ENCODE measurements around the gene SEC31B. TPM values are rescaled to one million over a fixed set of nuclear protein-coding genes. Genes with fewer than 3 reads are reported as not detected.

Gene SEC31B
- total and polyA plus RNA-seq, 11 donors = 1.9 to 11.5 (median 7.0) TPM

DNA sequence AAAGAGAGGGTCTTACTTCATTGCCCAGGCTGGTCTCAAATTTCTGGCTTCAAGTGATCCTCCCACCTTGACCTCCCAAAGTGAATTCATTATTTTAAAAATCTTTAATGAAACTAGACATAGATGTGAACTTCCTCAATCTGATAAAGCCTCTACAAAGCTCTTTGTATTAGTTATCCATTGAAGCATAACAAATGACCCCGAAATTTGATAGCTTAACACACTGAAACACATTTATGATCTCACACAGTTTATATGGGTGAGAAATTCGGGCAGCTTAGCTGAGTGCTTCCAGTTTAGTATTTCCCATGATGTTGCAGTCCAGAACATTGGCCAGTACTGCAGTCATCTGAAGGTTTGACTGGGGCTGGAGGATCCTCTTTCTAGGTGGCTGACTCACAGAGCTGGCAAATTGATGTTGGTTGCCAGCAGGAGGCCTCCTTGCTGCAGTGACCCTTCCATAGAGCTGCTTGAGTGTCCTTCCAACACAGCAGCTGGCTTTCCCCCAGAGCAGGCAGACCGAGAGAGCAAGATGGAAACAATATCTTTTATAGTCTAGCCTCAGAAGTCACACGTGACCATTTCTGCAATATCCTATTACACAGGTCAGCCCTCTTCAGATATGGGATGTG lies 73.4 kb downstream of the SEC31B start:
- Histone ChIP-seq H3K4me1 (no peaks in the 10 kb centered on the region), H3K4me3 (no peak overlapping the region), H3K36me3 (no peaks in the 10 kb centered on the region), H3K27me3 (peaks cover 0 to 19% (median 0%) of the 10 kb centered on the region in 9 donors), H3K9me3 (peaks cover 0 to 7% (median 0%) of the 10 kb centered on the region in 12 donors), H3K27ac (no peak overlapping the region)
- intact Hi-C loops (cut with DNase I) = no loop called here
- TF ChIP-seq, protein P1, sequence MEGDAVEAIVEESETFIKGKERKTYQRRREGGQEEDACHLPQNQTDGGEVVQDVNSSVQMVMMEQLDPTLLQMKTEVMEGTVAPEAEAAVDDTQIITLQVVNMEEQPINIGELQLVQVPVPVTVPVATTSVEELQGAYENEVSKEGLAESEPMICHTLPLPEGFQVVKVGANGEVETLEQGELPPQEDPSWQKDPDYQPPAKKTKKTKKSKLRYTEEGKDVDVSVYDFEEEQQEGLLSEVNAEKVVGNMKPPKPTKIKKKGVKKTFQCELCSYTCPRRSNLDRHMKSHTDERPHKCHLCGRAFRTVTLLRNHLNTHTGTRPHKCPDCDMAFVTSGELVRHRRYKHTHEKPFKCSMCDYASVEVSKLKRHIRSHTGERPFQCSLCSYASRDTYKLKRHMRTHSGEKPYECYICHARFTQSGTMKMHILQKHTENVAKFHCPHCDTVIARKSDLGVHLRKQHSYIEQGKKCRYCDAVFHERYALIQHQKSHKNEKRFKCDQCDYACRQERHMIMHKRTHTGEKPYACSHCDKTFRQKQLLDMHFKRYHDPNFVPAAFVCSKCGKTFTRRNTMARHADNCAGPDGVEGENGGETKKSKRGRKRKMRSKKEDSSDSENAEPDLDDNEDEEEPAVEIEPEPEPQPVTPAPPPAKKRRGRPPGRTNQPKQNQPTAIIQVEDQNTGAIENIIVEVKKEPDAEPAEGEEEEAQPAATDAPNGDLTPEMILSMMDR (IDR thresholded peaks at IDR 0.05) = no peak
- TF ChIP-seq POLR2A (IDR thresholded peaks at IDR 0.05) = no peak
- 61 to 73% (median 70%) methylated on average over 4 of the region's 4 CpGs for WGBS, 4 donors
- DNase-seq (no peak), ATAC-seq (no peak)

DNA sequence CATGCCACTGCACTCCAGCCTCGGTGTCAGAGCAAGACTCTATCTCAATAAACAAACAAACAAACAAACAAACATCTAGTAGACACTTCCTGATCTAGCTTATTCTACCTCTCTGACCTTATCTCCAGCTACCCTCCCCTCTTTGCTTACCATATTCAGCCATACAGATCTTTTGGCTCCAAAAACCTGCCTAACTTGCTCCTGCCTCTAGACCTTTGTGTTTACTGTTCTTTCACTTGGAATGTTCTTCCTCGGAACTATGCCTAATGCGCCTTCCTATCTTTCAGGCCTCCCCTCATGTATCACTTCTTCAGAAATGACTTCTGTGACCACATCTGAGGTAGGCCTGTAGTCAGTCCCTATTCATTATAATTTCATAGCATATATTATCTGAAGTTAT lies 77.1 kb downstream of the SEC31B start:
- Histone ChIP-seq H3K4me3 (no peak overlapping the region), H3K4me1 (no peaks in the 10 kb centered on the region), H3K36me3 (no peaks in the 10 kb centered on the region), H3K27ac (no peak overlapping the region), H3K27me3 (peaks cover 0 to 6% (median 0%) of the 10 kb centered on the region in 9 donors), H3K9me3 (peaks cover 0 to 7% (median 0%) of the 10 kb centered on the region in 12 donors)
- TF ChIP-seq, protein P1 (IDR thresholded peaks at IDR 0.05) = no peak
- TF ChIP-seq POLR2A (IDR thresholded peaks at IDR 0.05) = no peak
- 79 to 84% (median 82%) methylated on average over 3 of the region's 3 CpGs for WGBS, 4 donors
- ATAC-seq = no peak
- intact Hi-C loops (cut with DNase I) = no loop called here
- DNase-seq = no peak

DNA sequence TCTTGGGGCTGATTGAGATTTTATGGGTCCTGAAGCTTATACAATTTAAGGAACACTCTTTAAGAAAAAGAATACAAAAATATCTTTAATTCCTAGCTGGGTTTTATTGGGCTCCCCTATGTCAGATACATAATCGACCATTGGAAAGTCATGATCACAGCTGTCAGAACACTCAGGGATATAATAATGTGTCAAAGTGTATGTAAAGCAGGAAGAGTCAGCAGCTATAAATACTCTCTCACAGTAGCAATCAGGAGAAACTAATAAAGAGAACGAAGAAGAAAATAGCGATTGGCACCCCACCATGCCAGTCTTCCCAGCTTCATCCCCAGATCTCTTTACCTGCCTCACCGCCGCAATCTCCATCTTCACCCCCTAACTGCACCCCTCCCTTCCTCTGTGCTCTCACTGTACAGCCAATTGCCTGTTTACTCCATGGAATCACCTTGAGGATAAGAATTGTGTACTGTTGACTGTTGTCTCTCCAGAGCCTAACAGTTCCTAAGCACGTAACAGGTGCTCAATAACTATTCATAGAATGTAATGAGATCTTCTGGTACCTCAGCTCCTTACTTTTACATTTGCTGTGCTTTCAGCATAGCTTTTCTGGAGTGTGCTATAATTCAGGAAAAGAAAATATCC lies 80.9 kb downstream of the SEC31B start:
- intact Hi-C loops (cut with DNase I) = loop anchor here in 7 of 10 donors (5.0 to 10.0 kb wide), 3 partner anchors 76 to 439 kb away; partner anchors contain the start of gene SEC31B (in 3 of the 7)
- ATAC-seq (no peak), DNase-seq (no peak)
- H3K27ac ChIP-seq = no peak overlapping the region
- no peaks in the 10 kb centered on the region for H3K36me3 ChIP-seq
- H3K9me3 ChIP-seq = no peaks in the 10 kb centered on the region
- TF ChIP-seq, protein P1 (IDR thresholded peaks at IDR 0.05) = no peak
- no peak for TF ChIP-seq POLR2A (IDR thresholded peaks at IDR 0.05)
- H3K4me1 ChIP-seq = no peaks in the 10 kb centered on the region
- no peaks in the 10 kb centered on the region for H3K27me3 ChIP-seq
- WGBS, 4 donors = 78 to 83% (median 81%) methylated on average over 6 of the region's 6 CpGs
- no peak overlapping the region for H3K4me3 ChIP-seq

Other genes with a start within 250 kb of the SEC31B start
- 10 to 100 TPM; 14.6 to 32.0 (median 20.8) TPM for gene BLOC1S2, start 233.2 kb downstream of the SEC31B start, total RNA-seq
- gene BLOC1S2, start 233.2 kb downstream of the SEC31B start, polyA plus RNA-seq = 10 to 100 TPM; 23.0 to 43.8 TPM
- not detected for gene PKD2L1, start 189.6 kb downstream of the SEC31B start, total RNA-seq
- gene PKD2L1, start 189.6 kb downstream of the SEC31B start, polyA plus RNA-seq = not detected
- gene SCD, start 172.6 kb downstream of the SEC31B start, total RNA-seq = 100 to 1,000 TPM in 1 of 9 donors, 10 to 100 TPM in 2, 1 to 10 TPM in 6; 2.3 to 216 (median 4.9) TPM
- gene SCD, start 172.6 kb downstream of the SEC31B start, polyA plus RNA-seq = 10 to 100 TPM; 16.8 to 66.9 TPM
- not detected for gene WNT8B, start 56.9 kb downstream of the SEC31B start, total RNA-seq
- gene WNT8B, start 56.9 kb downstream of the SEC31B start, polyA plus RNA-seq = not detected
- gene NDUFB8, start 10.0 kb upstream of the SEC31B start, total RNA-seq = 100 to 1,000 TPM; 264 to 637 (median 412) TPM
- 1,000 to 10,000 TPM in 1 of 2 donors, 100 to 1,000 TPM in 1; 623 to 1,192 TPM for gene NDUFB8, start 10.0 kb upstream of the SEC31B start, polyA plus RNA-seq
- gene HIF1AN, start 16.1 kb upstream of the SEC31B start, total RNA-seq = 10 to 100 TPM; 11.8 to 61.8 (median 47.1) TPM
- gene HIF1AN, start 16.1 kb upstream of the SEC31B start, polyA plus RNA-seq = 10 to 100 TPM in 1 of 2 donors, 1 to 10 TPM in 1; 8.2 to 22.9 TPM
- not detected for gene PAX2, start 225.7 kb upstream of the SEC31B start, total RNA-seq
- not detected for gene PAX2, start 225.7 kb upstream of the SEC31B start, polyA plus RNA-seq